DOHH2 (cell line): ENCODE measurements around the gene GABRG3.

Source experiments
- H3F3A ChIP-seq: fragments of 200-600 bp; sonication (generic), shearing (Covaris generic); 2 replicates; pipeline ENCODE4 v1.6.0; 2016; ENCODE audit warnings: antibody characterized with exemption, mild to moderate bottlenecking; ENCODE audit not compliant: control insufficient read depth, insufficient read depth
- H3K27ac ChIP-seq: fragments of 200-600 bp; sonication (generic); 2 replicates; pipeline ENCODE4 v1.5.1; 2014; ENCODE audit warnings: low read depth, mild to moderate bottlenecking, low read length, moderate library complexity
- H3K27me3 ChIP-seq: fragments of 200-600 bp; sonication (generic); 2 replicates; pipeline ENCODE4 v1.6.1; 2014; ENCODE audit warnings: mild to moderate bottlenecking, low read length, mixed read lengths; ENCODE audit not compliant: control insufficient read depth
- H3K36me3 ChIP-seq: fragments of 200-600 bp; sonication (generic); 2 replicates; pipeline ENCODE4 v1.6.1; 2014; ENCODE audit warnings: mild to moderate bottlenecking, low read length, moderate library complexity, mixed read lengths; ENCODE audit not compliant: control insufficient read depth
- H3K4me1 ChIP-seq: fragments of 200-600 bp; sonication (generic); 2 replicates; pipeline ENCODE4 v1.6.1; 2014; ENCODE audit warnings: mild to moderate bottlenecking, low read length, mixed read lengths; ENCODE audit not compliant: control insufficient read depth
- H3K4me2 ChIP-seq: fragments of 200-600 bp; sonication (generic); 2 replicates; pipeline ENCODE4 v1.6.0; 2014; ENCODE audit warnings: mild to moderate bottlenecking, low read length, moderate library complexity
- H3K4me3 ChIP-seq: fragments of 200-600 bp; sonication (generic); 2 replicates; pipeline ENCODE4 v1.5.1; 2014; ENCODE audit warnings: mild to moderate bottlenecking, low read length, mixed read lengths
- H3K79me2 ChIP-seq: fragments of 200-600 bp; sonication (generic); 2 replicates; pipeline ENCODE4 v1.6.1; 2014; ENCODE audit warnings: mild to moderate bottlenecking, low read length, mixed read lengths; ENCODE audit not compliant: control insufficient read depth
- H3K9me2 ChIP-seq: fragments of 200-600 bp; sonication (generic); replicated peaks from 2 replicates; pipeline ENCODE4 v1.6.1; 2014; ENCODE audit warnings: mild to moderate bottlenecking, low read length, mixed read lengths; ENCODE audit not compliant: control insufficient read depth
- H3K9me3 ChIP-seq: fragments of 200-600 bp; sonication (generic); 2 replicates; pipeline ENCODE4 v1.6.1; 2014; ENCODE audit warnings: antibody characterized with exemption, low read length, mixed read lengths; ENCODE audit not compliant: control insufficient read depth, insufficient read depth
- H4K20me1 ChIP-seq: fragments of 200-600 bp; sonication (generic); 2 replicates; pipeline ENCODE4 v1.6.0; 2014; ENCODE audit warnings: low read depth, mild to moderate bottlenecking, antibody characterized with exemption, low read length, moderate library complexity; ENCODE audit not compliant: control insufficient read depth, insufficient read depth
- CTCF ChIP-seq: fragments of 200-600 bp; sonication (generic); IDR thresholded peaks from one replicate; pipeline ENCODE4 v1.5.1; 2014; ENCODE audit warnings: antibody characterized with exemption, mild to moderate bottlenecking, low read depth, low read length; ENCODE audit not compliant: poor library complexity, severe bottlenecking
- EZH2phosphoT487 ChIP-seq: fragments of 200-600 bp; sonication (generic); IDR thresholded peaks from 2 replicates; pipeline ENCODE4 v1.6.1; 2017; ENCODE audit warnings: borderline replicate concordance, mild to moderate bottlenecking, antibody characterized with exemption, low read length, moderate library complexity, mixed read lengths

Gene GABRG3

GRCh38 chr15:27532358-27532757 is 561.4 kb downstream of the GABRG3 start:
- H3K27me3 ChIP-seq = no peaks in the 10 kb centered on the region
- no peaks in the 10 kb centered on the region for H3K79me2 ChIP-seq
- no peak overlapping the region for H3K4me3 ChIP-seq
- no peaks in the 10 kb centered on the region for H3K36me3 ChIP-seq
- TF ChIP-seq EZH2phosphoT487 (no peak), CTCF (no peak)
- no peaks in the 10 kb centered on the region for H3K4me1 ChIP-seq
- no peaks in the 10 kb centered on the region for H3F3A ChIP-seq
- peaks cover 12% of the 10 kb centered on the region; the same call in 1 of the 2 replicates for H3K9me3 ChIP-seq
- H3K9me2 ChIP-seq = no peaks in the 10 kb centered on the region
- no peak overlapping the region for H3K4me2 ChIP-seq
- H3K27ac ChIP-seq = no peak overlapping the region
- H4K20me1 ChIP-seq = no peaks in the 10 kb centered on the region

GRCh38 chr15:27535445-27536129 is 564.6 kb downstream of the GABRG3 start:
- H3K9me3 ChIP-seq = peaks cover 13% of the 10 kb centered on the region; the same call in 1 of the 2 replicates
- no peaks in the 10 kb centered on the region for H3K79me2 ChIP-seq
- no peak overlapping the region for H3K27ac ChIP-seq
- no peaks in the 10 kb centered on the region for H3K36me3 ChIP-seq
- no peaks in the 10 kb centered on the region for H3F3A ChIP-seq
- no peaks in the 10 kb centered on the region for H4K20me1 ChIP-seq
- no peak for TF ChIP-seq EZH2phosphoT487
- no peak for TF ChIP-seq CTCF
- no peak overlapping the region for H3K4me2 ChIP-seq
- H3K9me2 ChIP-seq = no peaks in the 10 kb centered on the region
- H3K4me1 ChIP-seq = no peaks in the 10 kb centered on the region
- no peak overlapping the region for H3K4me3 ChIP-seq
- H3K27me3 ChIP-seq = no peaks in the 10 kb centered on the region

- no peak for TF ChIP-seq EZH2phosphoT487
- TF ChIP-seq CTCF = no peak
Observed at GRCh38 chr15:27538325-27538724, 567.3 kb downstream of the GABRG3 start.

More at GRCh38 chr15:27538325-27538724, 567.3 kb downstream of the GABRG3 start:
- Histone ChIP-seq H4K20me1 (no peaks in the 10 kb centered on the region), H3K27ac (no peak overlapping the region), H3K4me3 (no peak overlapping the region), H3K9me3 (peaks cover 18% of the 10 kb centered on the region; the same call in 1 of the 2 replicates), H3K79me2 (no peaks in the 10 kb centered on the region), H3K4me1 (no peaks in the 10 kb centered on the region), H3K36me3 (no peaks in the 10 kb centered on the region), H3K4me2 (no peak overlapping the region), H3F3A (no peaks in the 10 kb centered on the region), H3K9me2 (no peaks in the 10 kb centered on the region), H3K27me3 (no peaks in the 10 kb centered on the region)
